GM10248 (cell line): ENCODE data around the gene LRRFIP1.

ENCODE experiments used
- CTCF ChIA-PET: fragments of 300-600 bp; sonication (Branson Sonifier 250); formaldehyde crosslinking; extraction: SDS; loops from one replicate; lab custom pipeline; 2021; ENCODE audit warnings: antibody characterized with exemption; lab: Yijun Ruan, JAX
- POLR2A ChIA-PET: fragments of 350-650 bp; sonication (Branson Sonifier 250); formaldehyde crosslinking; extraction: SDS; loops from one replicate; lab custom pipeline; 2020; ENCODE audit warnings: antibody characterized with exemption; lab: Yijun Ruan, JAX
- DNase-seq: peaks from one replicate; pipeline ENCODE4 v3.0.0; 2012; ENCODE audit errors: extremely low spot score
- CTCF ChIP-seq: IDR thresholded peaks from 2 replicates; pipeline ENCODE4 v1.5.1; 2012; ENCODE audit warnings: mild to moderate bottlenecking, low read depth; ENCODE audit errors: extremely low read depth, missing control alignments, control extremely low read depth

The LRRFIP1 gene

GRCh38 chr2:237657063-237657462 is 29.7 kb downstream of the LRRFIP1 start:
- no peak for TF ChIP-seq CTCF
- POLR2A ChIA-PET: no interaction called here
- CTCF ChIA-PET: no interaction called here
- no peak for DNase-seq

DNA sequence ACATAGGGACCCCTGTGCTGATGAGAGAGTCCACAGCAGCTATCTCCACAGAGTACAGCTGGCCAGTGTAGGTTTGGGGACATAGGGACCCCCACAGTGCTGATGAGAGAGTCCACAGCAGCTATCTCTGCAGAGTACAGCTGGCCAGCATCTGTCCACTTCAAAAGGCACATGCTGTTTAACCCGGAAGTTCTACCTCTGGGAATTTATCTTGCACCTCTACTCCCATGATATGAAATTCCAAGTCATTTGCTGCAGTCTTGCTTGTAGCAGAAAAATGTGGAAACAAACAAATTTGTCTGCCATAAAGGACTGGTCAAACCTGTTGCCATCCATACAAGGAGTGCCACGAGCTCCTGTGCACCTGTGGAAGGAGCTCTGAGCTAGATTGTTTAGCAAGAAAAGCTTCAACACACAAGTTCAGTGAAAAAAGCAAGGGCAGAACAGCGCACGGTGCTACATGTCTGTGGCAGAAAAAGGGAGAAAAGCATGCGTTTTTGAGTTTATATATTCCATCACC is 33.1 kb downstream of the LRRFIP1 start:
- DNase-seq: no peak
- ChIA-PET CTCF (interaction anchor here (1.2 to 3.9 kb wide), 4 partner anchors 9 to 84 kb away, joined by 3 to 21 read pairs (median 4); no protein-coding TSS in a partner anchor), POLR2A (no interaction called here)
- TF ChIP-seq CTCF: no peak

DNA sequence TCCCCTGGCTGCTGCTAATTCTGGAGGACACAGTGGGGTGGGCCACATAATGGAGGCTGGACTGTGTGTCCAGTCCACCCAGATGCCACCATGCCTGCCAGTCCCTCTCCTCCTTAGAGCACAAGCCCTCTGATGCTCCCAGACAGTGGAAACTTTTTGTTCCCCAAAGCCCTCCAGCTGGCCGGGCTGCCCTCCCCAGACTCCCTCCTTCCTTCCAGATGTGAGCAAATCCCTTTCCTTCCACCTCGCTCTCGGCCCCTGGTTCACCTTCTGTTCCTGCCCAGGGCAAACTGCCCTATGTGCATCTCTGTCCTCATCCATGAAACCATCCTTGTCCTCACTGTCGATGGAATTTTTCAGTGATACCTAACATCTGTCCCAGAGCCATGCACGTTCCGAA is 33.9 kb downstream of the LRRFIP1 start:
- no peak for TF ChIP-seq CTCF
- CTCF ChIA-PET: interaction anchor here (3.9 kb wide), 1 partner anchor 12 kb away, joined by 21 read pairs; no protein-coding TSS in a partner anchor
- POLR2A ChIA-PET: no interaction called here
- DNase-seq: no peak

DNA sequence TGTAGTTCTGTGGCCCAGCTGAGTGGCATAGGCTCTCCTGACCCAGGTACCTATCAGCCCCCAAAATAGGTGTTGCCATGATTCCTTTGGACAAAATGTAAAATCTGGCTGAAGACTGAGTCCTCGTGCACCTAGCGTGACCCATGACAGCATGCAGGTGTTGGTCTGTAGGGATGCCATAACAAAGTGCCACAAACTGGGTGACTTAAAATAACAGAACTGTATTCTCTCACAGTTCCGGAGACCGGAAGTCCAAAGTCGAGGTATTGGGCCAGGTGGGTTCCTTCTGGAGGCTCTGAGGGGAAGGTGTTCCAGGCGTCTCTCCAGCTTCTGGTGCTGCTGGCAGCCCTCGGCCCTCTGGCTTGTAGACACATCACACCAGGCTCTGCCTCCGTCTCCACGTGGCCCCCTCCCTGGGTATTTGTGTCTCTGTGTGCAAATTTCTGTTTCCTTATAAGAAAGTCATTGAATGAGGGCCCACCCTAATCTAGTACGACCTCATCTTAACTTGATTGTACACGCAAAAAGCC is 34.5 kb downstream of the LRRFIP1 start:
- no peak for TF ChIP-seq CTCF
- DNase-seq: no peak
- POLR2A ChIA-PET: no interaction called here
- CTCF ChIA-PET: interaction anchor here (3.9 kb wide), 1 partner anchor 11 kb away, joined by 21 read pairs; no protein-coding TSS in a partner anchor

GRCh38 chr2:237662671-237663093 is 35.3 kb downstream of the LRRFIP1 start:
- no peak for DNase-seq
- CTCF ChIA-PET: interaction anchor here (3.9 kb wide), 1 partner anchor 11 kb away, joined by 21 read pairs; no protein-coding TSS in a partner anchor
- TF ChIP-seq CTCF: no peak
- POLR2A ChIA-PET: no interaction called here

DNA sequence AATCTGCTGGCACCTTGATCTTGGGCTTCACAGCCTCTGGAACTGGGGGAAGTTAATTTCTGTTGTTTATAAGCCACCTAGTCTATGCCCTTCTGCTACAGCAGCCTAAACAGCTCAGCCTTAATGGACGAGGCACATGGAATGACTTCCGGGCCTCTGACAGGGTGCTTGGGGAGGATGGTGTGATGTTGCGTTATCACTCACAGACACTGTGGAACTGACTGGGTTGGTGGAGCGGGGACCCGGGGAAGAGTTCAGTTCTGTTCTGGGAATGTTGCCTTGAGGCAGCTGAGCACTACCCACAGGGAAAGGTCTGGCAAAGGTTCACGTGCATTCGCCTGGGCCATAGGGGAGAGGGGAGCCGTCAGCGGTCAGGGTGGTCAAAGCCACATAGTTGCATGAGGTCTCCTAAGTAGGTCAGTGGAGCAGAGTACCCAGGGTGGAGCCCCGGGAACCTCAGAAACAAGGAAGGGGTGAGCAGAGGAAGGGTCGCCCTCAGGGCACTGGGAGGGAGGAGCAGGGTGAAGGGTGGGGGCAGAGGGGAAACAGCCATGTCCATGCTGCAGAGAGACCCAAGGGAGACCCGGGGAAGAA is 36.2 kb downstream of the LRRFIP1 start:
- DNase-seq: no peak
- ChIA-PET POLR2A (no interaction called here), CTCF (interaction anchor here (0.7 to 3.9 kb wide), 2 partner anchors 10 to 82 kb away, joined by 3 to 21 read pairs; no protein-coding TSS in a partner anchor)
- TF ChIP-seq CTCF: no peak
